CD4-positive, alpha-beta memory T cell (primary cell): Measurements from ENCODE around the gene PDK2. TPM values are rescaled to one million over a fixed set of nuclear protein-coding genes. Genes with fewer than 3 reads are reported as not detected.

Experiments used
- CTCF ChIA-PET: fragments of 350-600 bp; sonication (Branson Sonifier 250); formaldehyde crosslinking; loops from one replicate; lab custom pipeline; 2021; ENCODE audit warnings: inconsistent platforms; ENCODE audit not compliant: partially characterized antibody; lab: Charles Lee
- POLR2A ChIA-PET: fragments of 350-600 bp; sonication (Branson Sonifier 250); formaldehyde crosslinking; loops from one replicate; lab custom pipeline; 2021; ENCODE audit not compliant: partially characterized antibody; lab: Charles Lee
- DNase-seq, 5 donors: peaks; one replicate each; pipeline versions ENCODE4 v3.0.0 to v3.0.0-alpha.2; 2020 to 2022; ENCODE audit warnings: mixed read lengths in 1 of 5
- H3K27ac ChIP-seq: one replicate; pipeline ENCODE4 v1.7.0; 2013; ENCODE audit warnings: low read depth, low read length
- H3K27me3 ChIP-seq: 2 replicates; pipeline ENCODE4 v1.7.0; 2013; ENCODE audit warnings: mild to moderate bottlenecking, low read length, moderate library complexity; ENCODE audit not compliant: insufficient read depth
- H3K36me3 ChIP-seq: 2 replicates; pipeline ENCODE4 v1.7.0; 2013; ENCODE audit warnings: mild to moderate bottlenecking, low read length, moderate library complexity; ENCODE audit not compliant: insufficient read depth
- H3K4me1 ChIP-seq: 2 replicates; pipeline ENCODE4 v1.7.0; 2013; ENCODE audit warnings: mild to moderate bottlenecking, low read length, moderate library complexity; ENCODE audit not compliant: insufficient read depth
- H3K4me3 ChIP-seq, 2 donors: one replicate each; pipeline ENCODE4 v1.7.0; 2013; ENCODE audit warnings: low read length in 2 of 2, mild to moderate bottlenecking in 1 of 2
- H3K9me3 ChIP-seq, 2 donors: one replicate each; pipeline ENCODE4 v1.7.0; 2013; ENCODE audit warnings: low read length in 2 of 2, control low read depth in 1 of 2; ENCODE audit not compliant: control insufficient read depth in 1 of 2
- H3K27ac Mint-ChIP-seq, 7 donors: one replicate each; pipeline ENCODE4 v1.8.0; 2020 to 2021; ENCODE audit warnings: mixed read lengths in 7 of 7, mild to moderate bottlenecking in 6 of 7, inconsistent platforms in 3 of 7, moderate library complexity in 3 of 7
- H3K27me3 Mint-ChIP-seq, 2 donors: one replicate each; pipeline ENCODE4 v1.8.0; 2020 to 2021; ENCODE audit warnings: mixed read lengths in 2 of 2
- H3K36me3 Mint-ChIP-seq, 2 donors: one replicate each; pipeline ENCODE4 v1.8.0; 2020 to 2021; ENCODE audit warnings: mixed read lengths in 2 of 2, inconsistent platforms in 1 of 2, mild to moderate bottlenecking in 1 of 2
- H3K4me1 Mint-ChIP-seq, 4 donors: one replicate each; pipeline ENCODE4 v1.8.0; 2020 to 2021; ENCODE audit warnings: mixed read lengths in 4 of 4, mild to moderate bottlenecking in 1 of 4
- H3K4me3 Mint-ChIP-seq, 8 donors: one replicate each; pipeline ENCODE4 v1.8.0; 2020 to 2021; ENCODE audit warnings: mixed read lengths in 8 of 8, mild to moderate bottlenecking in 7 of 8, moderate library complexity in 6 of 8, inconsistent platforms in 3 of 8
- H3K9me3 Mint-ChIP-seq, 8 donors: one replicate each; pipeline ENCODE4 v1.8.0; 2020 to 2021; ENCODE audit warnings: mixed read lengths in 8 of 8, mild to moderate bottlenecking in 5 of 8, inconsistent platforms in 3 of 8, moderate library complexity in 1 of 8
- intact Hi-C: fragments of 100-400 bp; cut with micrococcal nuclease; formaldehyde crosslinking; loops from one replicate; pipeline ENCODE4 v1.15.1; 2023
- polyA plus RNA-seq, 2 donors: library from polyadenylated mRNA; unstranded; fragments of 300-500 nt; fragmentation: Illumina TruSeq; gene quantifications; one replicate each; pipeline ENCODE4 v1.2.3, GENCODE V29; 2021
- total RNA-seq, 2 experiments: library from RNA; stranded (reverse); gene quantifications; one replicate each; pipeline ENCODE4 v1.2.3, GENCODE V29; 2021

PDK2 gene
- total and polyA plus RNA-seq, 4 experiments from 2014 or later = 34.5 to 40.6 (median 37.8) TPM

DNA sequence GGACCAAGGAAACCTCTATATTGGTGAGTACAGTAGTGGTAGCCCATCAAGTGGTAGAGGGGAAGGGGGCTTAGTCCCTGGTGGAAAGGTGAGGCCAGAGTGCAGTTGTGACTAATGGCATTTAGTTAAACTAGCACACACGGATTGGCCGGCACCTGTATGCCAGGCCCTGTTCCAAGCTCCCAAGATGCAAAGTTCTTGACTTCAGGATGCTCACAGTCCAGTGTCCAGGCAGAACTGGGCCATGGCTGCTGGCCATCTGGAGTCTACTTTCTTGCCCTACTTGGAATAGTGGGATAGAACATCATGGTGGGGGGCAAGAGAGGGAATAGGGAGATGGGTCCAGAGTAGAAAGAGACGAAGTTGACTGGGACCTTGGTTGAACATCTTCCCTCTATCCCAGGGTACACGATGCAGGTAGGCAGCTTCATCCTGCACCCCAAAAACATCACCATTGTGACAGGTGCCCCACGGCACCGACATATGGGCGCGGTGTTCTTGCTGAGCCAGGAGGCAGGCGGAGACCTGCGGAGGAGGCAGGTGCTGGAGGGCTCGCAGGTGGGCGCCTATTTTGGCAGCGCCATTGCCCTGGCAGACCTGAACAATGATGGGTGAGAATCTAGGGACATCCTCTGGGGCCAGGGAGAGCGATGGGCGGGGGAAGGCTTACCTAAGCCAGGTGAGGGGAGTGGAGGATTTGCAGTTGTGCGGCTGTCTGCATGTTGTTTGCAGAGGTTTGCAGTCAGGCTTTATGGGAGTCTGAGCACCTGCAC, 24.1 kb upstream of the PDK2 start:
- Histone ChIP-seq H3K4me3 (no peak overlapping the region), H3K27ac (no peak overlapping the region), H3K27me3 (no peaks in the 10 kb centered on the region), H3K4me1 (no peaks in the 10 kb centered on the region), H3K9me3 (no peaks in the 10 kb centered on the region), H3K36me3 (peaks cover 3% of the 10 kb centered on the region)
- no peaks in the 10 kb centered on the region for H3K4me1 Mint-ChIP-seq
- no peaks in the 10 kb centered on the region for H3K9me3 Mint-ChIP-seq
- no peaks in the 10 kb centered on the region for H3K27me3 Mint-ChIP-seq
- ChIA-PET CTCF (no interaction called here), POLR2A (no interaction called here)
- H3K27ac Mint-ChIP-seq = no peak overlapping the region
- intact Hi-C loops = no loop called here
- peaks cover 17 to 30% of the 10 kb centered on the region in 2 donors for H3K36me3 Mint-ChIP-seq
- H3K4me3 Mint-ChIP-seq = peak overlapping the region in 1 of 8 donors; percentile 6
- peak in 1 of 5 donors; percentile 21 for DNase-seq

- Mint-ChIP-seq H3K9me3 (no peaks in the 10 kb centered on the region), H3K27ac (no peak overlapping the region), H3K36me3 (peaks cover 17 to 30% of the 10 kb centered on the region in 2 donors), H3K27me3 (no peaks in the 10 kb centered on the region), H3K4me1 (no peaks in the 10 kb centered on the region), H3K4me3 (peak overlapping the region in 1 of 8 donors; percentile 6)
- CTCF ChIA-PET = interaction anchor here (3.5 kb wide), 1 partner anchor 16 kb away, joined by 17 read pairs; no protein-coding TSS in a partner anchor
- peaks cover 3% of the 10 kb centered on the region for H3K36me3 ChIP-seq
- intact Hi-C loops = no loop called here
- no peak overlapping the region for H3K4me3 ChIP-seq
- DNase-seq = no peak
- H3K9me3 ChIP-seq = no peaks in the 10 kb centered on the region
- no peaks in the 10 kb centered on the region for H3K27me3 ChIP-seq
- no peak overlapping the region for H3K27ac ChIP-seq
- no peaks in the 10 kb centered on the region for H3K4me1 ChIP-seq
- POLR2A ChIA-PET = no interaction called here
Measured at GRCh38 chr17:50071692-50072091, 23.5 kb upstream of the PDK2 start.

- no peaks in the 10 kb centered on the region for H3K27me3 ChIP-seq
- no peaks in the 10 kb centered on the region for H3K9me3 Mint-ChIP-seq
- peak in 1 of 5 donors; percentile 17 for DNase-seq
- CTCF ChIA-PET = interaction anchor here (3.5 kb wide), 1 partner anchor 15 kb away, joined by 17 read pairs; no protein-coding TSS in a partner anchor
- no peak overlapping the region for H3K27ac Mint-ChIP-seq
- H3K36me3 ChIP-seq = peaks cover 3% of the 10 kb centered on the region
- peaks cover 18 to 30% of the 10 kb centered on the region in 2 donors for H3K36me3 Mint-ChIP-seq
- no peaks in the 10 kb centered on the region for H3K4me1 Mint-ChIP-seq
- POLR2A ChIA-PET = no interaction called here
- no peak overlapping the region for H3K4me3 Mint-ChIP-seq
- no peaks in the 10 kb centered on the region for H3K4me1 ChIP-seq
- intact Hi-C loops = no loop called here
- no peak overlapping the region for H3K4me3 ChIP-seq
- H3K27ac ChIP-seq = no peak overlapping the region
- H3K9me3 ChIP-seq = no peaks in the 10 kb centered on the region
- no peaks in the 10 kb centered on the region for H3K27me3 Mint-ChIP-seq
Measured at GRCh38 chr17:50072130-50072529, 23.0 kb upstream of the PDK2 start.

GRCh38 chr17:50072925-50073324, 22.2 kb upstream of the PDK2 start:
- POLR2A ChIA-PET = no interaction called here
- H3K4me3 ChIP-seq = no peak overlapping the region
- peaks cover 26 to 30% of the 10 kb centered on the region in 2 donors for H3K36me3 Mint-ChIP-seq
- no peaks in the 10 kb centered on the region for H3K9me3 Mint-ChIP-seq
- no peaks in the 10 kb centered on the region for H3K27me3 Mint-ChIP-seq
- no peak overlapping the region for H3K27ac ChIP-seq
- no peak overlapping the region for H3K4me3 Mint-ChIP-seq
- H3K4me1 Mint-ChIP-seq = no peaks in the 10 kb centered on the region
- intact Hi-C loops = no loop called here
- peaks cover 3% of the 10 kb centered on the region for H3K36me3 ChIP-seq
- no peaks in the 10 kb centered on the region for H3K9me3 ChIP-seq
- CTCF ChIA-PET = interaction anchor here (1.4 to 3.5 kb wide), 2 partner anchors 15 to 46 kb away, joined by 4 to 17 read pairs; no protein-coding TSS in a partner anchor
- no peaks in the 10 kb centered on the region for H3K4me1 ChIP-seq
- no peak overlapping the region for H3K27ac Mint-ChIP-seq
- DNase-seq = no peak
- no peaks in the 10 kb centered on the region for H3K27me3 ChIP-seq

DNA sequence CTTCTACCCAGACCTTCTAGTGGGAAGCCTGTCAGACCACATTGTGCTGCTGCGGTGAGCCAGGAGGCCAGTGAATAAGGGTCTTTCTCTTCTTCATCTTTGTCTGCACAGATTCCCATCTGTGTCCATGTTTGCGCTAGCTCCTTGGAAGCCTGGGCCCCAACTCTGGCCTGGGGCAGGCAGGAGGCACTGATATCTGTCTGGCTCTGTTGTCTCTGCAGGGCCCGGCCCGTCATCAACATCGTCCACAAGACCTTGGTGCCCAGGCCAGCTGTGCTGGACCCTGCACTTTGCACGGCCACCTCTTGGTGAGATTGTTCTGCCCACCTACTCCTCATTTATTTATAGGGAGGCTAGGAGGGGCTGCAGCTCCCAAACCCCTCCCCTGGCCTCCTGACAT, 20.9 kb upstream of the PDK2 start:
- peaks cover 26 to 29% of the 10 kb centered on the region in 2 donors for H3K36me3 Mint-ChIP-seq
- no peak for DNase-seq
- H3K4me1 ChIP-seq = no peaks in the 10 kb centered on the region
- no peaks in the 10 kb centered on the region for H3K27me3 Mint-ChIP-seq
- H3K36me3 ChIP-seq = peaks cover 3% of the 10 kb centered on the region
- H3K4me1 Mint-ChIP-seq = no peaks in the 10 kb centered on the region
- no peaks in the 10 kb centered on the region for H3K9me3 Mint-ChIP-seq
- H3K9me3 ChIP-seq = no peaks in the 10 kb centered on the region
- H3K27me3 ChIP-seq = no peaks in the 10 kb centered on the region
- H3K27ac ChIP-seq = no peak overlapping the region
- H3K27ac Mint-ChIP-seq = peak overlapping the region in 1 of 7 donors; percentile 49
- no peak overlapping the region for H3K4me3 ChIP-seq
- ChIA-PET POLR2A (no interaction called here), CTCF (interaction anchor here (1.4 to 3.5 kb wide), 2 partner anchors 13 to 47 kb away, joined by 4 to 17 read pairs; no protein-coding TSS in a partner anchor)
- intact Hi-C loops = no loop called here
- no peak overlapping the region for H3K4me3 Mint-ChIP-seq

GRCh38 chr17:50075446-50076032, 19.6 kb upstream of the PDK2 start:
- POLR2A ChIA-PET = no interaction called here
- no peaks in the 10 kb centered on the region for H3K27me3 Mint-ChIP-seq

DNA sequence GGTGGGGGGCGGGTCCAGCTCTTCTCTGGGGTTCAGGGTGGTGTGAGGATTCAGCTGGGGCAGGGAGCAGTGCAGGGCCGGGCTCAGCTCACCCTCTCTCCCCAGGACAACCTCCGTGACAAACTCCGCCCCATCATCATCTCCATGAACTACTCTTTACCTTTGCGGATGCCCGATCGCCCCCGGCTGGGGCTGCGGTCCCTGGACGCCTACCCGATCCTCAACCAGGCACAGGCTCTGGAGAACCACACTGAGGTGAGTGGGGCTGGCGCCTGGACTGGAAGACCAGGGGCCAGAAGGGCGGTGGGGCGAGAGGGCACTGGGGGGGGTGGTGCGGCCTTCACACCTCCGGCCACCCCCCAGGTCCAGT, 18.9 kb upstream of the PDK2 start:
- POLR2A ChIA-PET = no interaction called here
- Mint-ChIP-seq H3K27ac (no peak overlapping the region), H3K4me1 (no peaks in the 10 kb centered on the region), H3K36me3 (peaks cover 25 to 37% of the 10 kb centered on the region in 2 donors), H3K9me3 (no peaks in the 10 kb centered on the region), H3K4me3 (no peak overlapping the region), H3K27me3 (no peaks in the 10 kb centered on the region)
- H3K4me3 ChIP-seq = no peak overlapping the region
- CTCF ChIA-PET = interaction anchor here (1.0 to 1.4 kb wide), 2 partner anchors 18 to 79 kb away, joined by 3 read pairs; no protein-coding TSS in a partner anchor
- no peaks in the 10 kb centered on the region for H3K9me3 ChIP-seq
- H3K27ac ChIP-seq = no peak overlapping the region
- H3K4me1 ChIP-seq = no peaks in the 10 kb centered on the region
- DNase-seq = peak in 1 of 5 donors; percentile 27
- intact Hi-C loops = no loop called here
- peaks cover 7% of the 10 kb centered on the region for H3K36me3 ChIP-seq
- no peaks in the 10 kb centered on the region for H3K27me3 ChIP-seq

More at GRCh38 chr17:50075446-50076032, 19.6 kb upstream of the PDK2 start:
- Histone ChIP-seq H3K27me3 (no peaks in the 10 kb centered on the region), H3K4me3 (no peak overlapping the region), H3K9me3 (no peaks in the 10 kb centered on the region), H3K27ac (no peak overlapping the region), H3K4me1 (no peaks in the 10 kb centered on the region), H3K36me3 (peaks cover 3% of the 10 kb centered on the region)
- intact Hi-C loops = no loop called here
- Mint-ChIP-seq H3K36me3 (peaks cover 24 to 38% of the 10 kb centered on the region in 2 donors), H3K9me3 (no peaks in the 10 kb centered on the region), H3K4me1 (no peaks in the 10 kb centered on the region), H3K27ac (peak overlapping the region in 1 of 7 donors; percentile 19), H3K4me3 (no peak overlapping the region)
- CTCF ChIA-PET = interaction anchor here (0.8 to 1.4 kb wide), 3 partner anchors 19 to 78 kb away, joined by 3 read pairs; no protein-coding TSS in a partner anchor
- peak in 1 of 5 donors; percentile 26 for DNase-seq
